SU-DHL-6 (cell line): ENCODE measurements around the gene USP30.

Experiments used
- H2AFZ ChIP-seq: fragments of 200-600 bp; sonication (generic); 2 replicates; pipeline ENCODE4 v1.6.1; 2014; ENCODE audit warnings: low read depth, mild to moderate bottlenecking, moderate library complexity, mixed read lengths, antibody characterized with exemption, low read length; ENCODE audit not compliant: severe bottlenecking
- H3F3A ChIP-seq: fragments of 200-600 bp; shearing (Covaris generic); 2 replicates; pipeline ENCODE4 v1.6.0; 2016; ENCODE audit warnings: antibody characterized with exemption, mild to moderate bottlenecking; ENCODE audit not compliant: insufficient read depth
- H3K27ac ChIP-seq: fragments of 200-600 bp; sonication (generic); 2 replicates; pipeline ENCODE4 v1.5.1; 2016; ENCODE audit warnings: low read depth, mild to moderate bottlenecking, low read length, moderate library complexity, mixed read lengths
- H3K27me3 ChIP-seq: fragments of 200-600 bp; sonication (generic), shearing (Covaris generic); 2 replicates; pipeline ENCODE4 v1.6.0; 2014; ENCODE audit warnings: mild to moderate bottlenecking, low read length
- H3K36me3 ChIP-seq: fragments of 200-600 bp; sonication (generic); 2 replicates; pipeline ENCODE4 v1.6.1; 2014; ENCODE audit warnings: mild to moderate bottlenecking, low read length, mixed read lengths
- H3K4me2 ChIP-seq: fragments of 300-600, 200-600 bp; shearing (Covaris generic), sonication (generic); 2 replicates; pipeline ENCODE4 v1.6.0; 2014; ENCODE audit warnings: low read length, low read depth, mild to moderate bottlenecking; ENCODE audit not compliant: poor library complexity, severe bottlenecking
- H3K4me3 ChIP-seq: fragments of 200-600 bp; sonication (generic); 2 replicates; pipeline ENCODE4 v1.5.1; 2014; ENCODE audit warnings: antibody characterized with exemption, low read length, mild to moderate bottlenecking, mixed read lengths; ENCODE audit not compliant: insufficient read depth, poor library complexity, severe bottlenecking
- H3K79me2 ChIP-seq: fragments of 200-600 bp; sonication (generic); 2 replicates; pipeline ENCODE4 v1.6.1; 2014; ENCODE audit warnings: mild to moderate bottlenecking, low read length, moderate library complexity; ENCODE audit not compliant: insufficient read depth
- H3K9ac ChIP-seq: fragments of 200-600 bp; sonication (generic); 2 replicates; pipeline ENCODE4 v1.7.0; 2014; ENCODE audit warnings: mild to moderate bottlenecking, low read length
- H3K9me2 ChIP-seq: fragments of 200-600 bp; sonication (generic); replicated peaks from 2 replicates; pipeline ENCODE4 v1.6.1; 2014; ENCODE audit warnings: low read length; ENCODE audit not compliant: insufficient read depth
- H3K9me3 ChIP-seq: fragments of 200-600 bp; sonication (generic); 2 replicates; pipeline ENCODE4 v1.6.1; 2014; ENCODE audit warnings: low read length, mixed read lengths; ENCODE audit not compliant: insufficient read depth
- H4K20me1 ChIP-seq: fragments of 200-600 bp; sonication (generic); 2 replicates; pipeline ENCODE4 v1.6.1; 2014; ENCODE audit warnings: low read depth, mild to moderate bottlenecking, antibody characterized with exemption, low read length, moderate library complexity, mixed read lengths
- EZH2phosphoT487 ChIP-seq: fragments of 200-600 bp; sonication (generic), shearing (Covaris generic); conservative IDR thresholded peaks from 2 replicates; pipeline ENCODE4 v1.6.1; 2018; ENCODE audit warnings: mild to moderate bottlenecking, antibody characterized with exemption, low read length, moderate library complexity, mixed read lengths
- TF ChIP-seq, protein P1 (sequence below): fragments of 200-600 bp; sonication (generic); IDR thresholded peaks from one replicate; pipeline ENCODE4 v1.5.1; 2017; ENCODE audit warnings: antibody characterized with exemption, mild to moderate bottlenecking, low read length, moderate library complexity; ENCODE audit not compliant: insufficient read depth, poor library complexity, severe bottlenecking

Gene USP30

DNA sequence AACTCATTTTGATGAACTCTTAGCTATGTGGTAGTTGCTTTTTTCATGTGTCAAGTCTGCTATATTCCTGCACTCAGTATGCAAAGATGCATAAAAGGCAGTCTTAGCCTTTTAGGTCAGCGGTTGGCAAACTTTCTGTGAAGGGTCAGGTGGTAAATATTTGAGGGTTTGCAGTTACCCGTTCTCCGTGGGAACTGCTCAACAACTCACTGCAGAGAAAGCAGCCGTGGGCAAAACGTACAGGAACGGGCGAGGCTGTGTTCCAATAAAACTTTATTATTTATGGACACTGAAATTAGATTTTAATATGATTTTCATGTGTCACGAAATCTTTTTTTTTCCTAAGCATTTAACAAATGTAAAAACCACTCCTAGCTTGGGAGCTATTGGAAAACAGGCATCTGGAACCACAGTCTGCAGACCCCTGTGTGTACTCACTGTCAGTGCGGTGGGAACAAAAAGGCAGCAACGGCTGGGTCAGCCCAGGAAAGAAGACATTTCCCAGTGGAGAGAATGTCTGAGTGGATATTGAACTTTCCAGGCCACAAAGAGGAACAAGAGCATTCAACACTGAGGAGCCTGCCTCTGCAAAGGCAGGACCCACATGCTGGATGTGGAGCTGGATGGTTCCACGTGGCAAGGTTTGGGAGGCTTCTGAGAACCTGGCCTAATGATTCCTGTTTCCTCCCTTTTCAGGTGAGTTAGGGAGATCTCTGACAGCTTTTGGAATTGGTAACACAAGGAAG, 60.5 kb downstream of the USP30 start:
- no peaks in the 10 kb centered on the region for H3K9me3 ChIP-seq
- no peaks in the 10 kb centered on the region for H3K9me2 ChIP-seq
- no peak overlapping the region for H3K9ac ChIP-seq
- 0 out of 2 replicates have a peak, but pooled peaks cover 3% of the 10 kb centered on the region for H3F3A ChIP-seq
- H4K20me1 ChIP-seq: no peaks in the 10 kb centered on the region
- H3K36me3 ChIP-seq: no peaks in the 10 kb centered on the region
- no peaks in the 10 kb centered on the region for H3K79me2 ChIP-seq
- no peak for TF ChIP-seq EZH2phosphoT487
- TF ChIP-seq, protein P1, sequence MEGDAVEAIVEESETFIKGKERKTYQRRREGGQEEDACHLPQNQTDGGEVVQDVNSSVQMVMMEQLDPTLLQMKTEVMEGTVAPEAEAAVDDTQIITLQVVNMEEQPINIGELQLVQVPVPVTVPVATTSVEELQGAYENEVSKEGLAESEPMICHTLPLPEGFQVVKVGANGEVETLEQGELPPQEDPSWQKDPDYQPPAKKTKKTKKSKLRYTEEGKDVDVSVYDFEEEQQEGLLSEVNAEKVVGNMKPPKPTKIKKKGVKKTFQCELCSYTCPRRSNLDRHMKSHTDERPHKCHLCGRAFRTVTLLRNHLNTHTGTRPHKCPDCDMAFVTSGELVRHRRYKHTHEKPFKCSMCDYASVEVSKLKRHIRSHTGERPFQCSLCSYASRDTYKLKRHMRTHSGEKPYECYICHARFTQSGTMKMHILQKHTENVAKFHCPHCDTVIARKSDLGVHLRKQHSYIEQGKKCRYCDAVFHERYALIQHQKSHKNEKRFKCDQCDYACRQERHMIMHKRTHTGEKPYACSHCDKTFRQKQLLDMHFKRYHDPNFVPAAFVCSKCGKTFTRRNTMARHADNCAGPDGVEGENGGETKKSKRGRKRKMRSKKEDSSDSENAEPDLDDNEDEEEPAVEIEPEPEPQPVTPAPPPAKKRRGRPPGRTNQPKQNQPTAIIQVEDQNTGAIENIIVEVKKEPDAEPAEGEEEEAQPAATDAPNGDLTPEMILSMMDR: no peak
- no peak overlapping the region for H3K4me3 ChIP-seq
- H3K4me2 ChIP-seq: no peak overlapping the region
- no peak overlapping the region for H2AFZ ChIP-seq
- H3K27me3 ChIP-seq: no peaks in the 10 kb centered on the region
- H3K27ac ChIP-seq: no peak overlapping the region

DNA sequence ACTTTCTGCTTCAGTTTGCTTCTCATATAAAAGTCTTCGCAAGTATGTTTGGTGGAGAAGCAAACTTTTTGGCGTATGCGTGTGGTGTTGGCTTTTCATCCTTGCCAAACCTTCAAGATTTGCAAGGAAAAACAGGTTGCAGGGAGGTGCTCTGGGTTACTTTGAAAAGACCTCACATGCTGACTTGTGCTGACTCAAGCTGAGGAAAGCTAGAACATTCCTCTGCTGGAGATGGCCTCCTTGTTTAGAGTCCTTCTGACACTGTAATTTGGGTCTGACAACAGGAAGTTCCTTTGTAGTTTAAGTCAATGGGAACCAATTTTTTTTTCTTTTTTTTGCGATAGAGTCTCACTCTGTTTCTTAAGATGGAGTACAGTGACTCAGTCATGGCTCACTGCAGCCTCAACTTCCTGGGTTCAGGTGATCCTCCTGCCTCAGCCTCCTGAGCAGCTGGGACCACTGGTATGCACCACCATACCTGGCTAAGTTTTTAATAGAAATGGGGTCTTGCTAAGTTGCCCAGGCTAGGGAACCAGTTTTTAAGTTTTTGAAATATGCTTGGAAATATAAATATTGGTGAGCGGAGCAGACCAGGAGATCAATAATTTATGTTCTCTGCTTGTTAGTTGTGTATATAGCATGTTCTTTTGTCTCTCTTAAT, 61.4 kb downstream of the USP30 start:
- TF ChIP-seq EZH2phosphoT487: no peak
- TF ChIP-seq, protein P1: no peak
- H3K4me3 ChIP-seq: no peak overlapping the region
- H3K4me2 ChIP-seq: no peak overlapping the region

DNA sequence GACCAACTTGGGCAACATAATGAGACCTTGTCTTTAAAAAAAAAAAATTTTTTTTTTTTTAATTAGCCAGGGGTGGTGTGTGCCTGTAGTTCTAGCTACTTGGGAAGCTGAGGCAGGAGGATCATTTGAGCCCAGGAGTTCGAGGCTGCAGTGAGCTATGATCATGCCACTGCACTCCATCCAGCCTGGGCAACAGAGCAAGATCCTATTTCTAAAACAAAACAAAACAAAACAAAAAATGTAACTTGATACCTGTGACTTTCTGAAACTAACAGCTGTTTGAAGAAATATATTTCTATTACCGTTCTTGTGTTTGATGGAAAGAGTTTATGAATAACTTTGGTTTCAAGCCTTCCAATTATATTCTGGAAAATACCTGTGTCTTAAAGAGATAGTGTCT, 62.3 kb downstream of the USP30 start:
- H2AFZ ChIP-seq: no peak overlapping the region
- no peaks in the 10 kb centered on the region for H3K27me3 ChIP-seq
- H3K4me2 ChIP-seq: no peak overlapping the region
- H3K4me3 ChIP-seq: no peak overlapping the region
- no peak overlapping the region for H3K27ac ChIP-seq
- no peak for TF ChIP-seq EZH2phosphoT487
- TF ChIP-seq, protein P1: no peak
- no peaks in the 10 kb centered on the region for H3K79me2 ChIP-seq
- H3K9ac ChIP-seq: no peak overlapping the region
- no peaks in the 10 kb centered on the region for H3F3A ChIP-seq
- H4K20me1 ChIP-seq: no peaks in the 10 kb centered on the region
- no peaks in the 10 kb centered on the region for H3K9me3 ChIP-seq
- no peaks in the 10 kb centered on the region for H3K9me2 ChIP-seq
- H3K36me3 ChIP-seq: no peaks in the 10 kb centered on the region

More for the DNA sequence above, 61.4 kb downstream of the USP30 start:
- Histone ChIP-seq H3F3A (0 out of 2 replicates have a peak, but pooled peaks cover 3% of the 10 kb centered on the region), H3K9ac (no peak overlapping the region), H3K27me3 (no peaks in the 10 kb centered on the region), H4K20me1 (no peaks in the 10 kb centered on the region), H3K9me3 (no peaks in the 10 kb centered on the region), H3K36me3 (no peaks in the 10 kb centered on the region), H3K79me2 (no peaks in the 10 kb centered on the region), H3K27ac (no peak overlapping the region), H2AFZ (no peak overlapping the region), H3K9me2 (no peaks in the 10 kb centered on the region)
